Activated CD4-positive, CD25-positive, alpha-beta regulatory T cell (primary cell): ENCODE measurements around the gene MTCL3.
A peak's percentile ranks its signal among the peaks of the same experiment; 100 is the strongest.

Source experiments
- DNase-seq, 4 experiments: peaks; one replicate each; lab custom pipeline; 2025; lab: John Stamatoyannopoulos, UW

MTCL3 gene

GRCh38 chr6:127468936-127469335, 50.2 kb downstream of the MTCL3 start:
- DNase-seq = no peak

GRCh38 chr6:127466416-127466815, 52.7 kb downstream of the MTCL3 start:
- DNase-seq = no peak

GRCh38 chr6:127464881-127465459, 54.2 kb downstream of the MTCL3 start:
- peak; percentile 22 to 47 (median 36) for DNase-seq

GRCh38 chr6:127464161-127464880, 54.8 kb downstream of the MTCL3 start:
- DNase-seq = no peak

- no peak for DNase-seq
These were observed 56.1 kb downstream of the MTCL3 start for GRCh38 chr6:127463056-127463455.

- DNase-seq = no peak
These were observed 56.8 kb downstream of the MTCL3 start for GRCh38 chr6:127462376-127462775.

GRCh38 chr6:127460465-127460864, 58.7 kb downstream of the MTCL3 start:
- no peak for DNase-seq

- no peak for DNase-seq
These were observed 59.9 kb downstream of the MTCL3 start, which contains the start of gene KIAA0408 for GRCh38 chr6:127459231-127459641. TSS of gene KIAA0408 (minus strand) at chr6:127459389. CDS start at chr6:127453981, 5,408 bp downstream.

GRCh38 chr6:127458817-127459216, 60.3 kb downstream of the MTCL3 start:
- no peak for DNase-seq

- DNase-seq = no peak
These were observed 60.9 kb downstream of the MTCL3 start for GRCh38 chr6:127458222-127458621.

GRCh38 chr6:127457456-127458064, 61.6 kb downstream of the MTCL3 start:
- no peak for DNase-seq

GRCh38 chr6:127456465-127456864, 62.7 kb downstream of the MTCL3 start:
- DNase-seq = no peak

GRCh38 chr6:127453845-127454619, 65.1 kb downstream of the MTCL3 start:
- no peak for DNase-seq

GRCh38 chr6:127452803-127453202, 66.3 kb downstream of the MTCL3 start:
- DNase-seq = no peak

- no peak for DNase-seq
These were observed 67.7 kb downstream of the MTCL3 start for GRCh38 chr6:127451388-127451787.

- DNase-seq = no peak
These were observed 71.4 kb downstream of the MTCL3 start for GRCh38 chr6:127447780-127448179.

GRCh38 chr6:127446356-127446755, 72.8 kb downstream of the MTCL3 start:
- no peak for DNase-seq

- no peak for DNase-seq
These were observed 77.3 kb downstream of the MTCL3 start for GRCh38 chr6:127441881-127442280.

GRCh38 chr6:127439718-127440117, 79.4 kb downstream of the MTCL3 start:
- DNase-seq = no peak

- DNase-seq = no peak
These were observed 82.5 kb downstream of the MTCL3 start for GRCh38 chr6:127436578-127437110.

- no peak for DNase-seq
These were observed 83.4 kb downstream of the MTCL3 start for GRCh38 chr6:127435626-127436220.

GRCh38 chr6:127434651-127435050, 84.5 kb downstream of the MTCL3 start:
- DNase-seq = no peak
